Measurements from ENCODE around the gene AXDND1. TPM values are rescaled to one million over a fixed set of nuclear protein-coding genes. Genes with fewer than 3 reads are reported as not detected.
"Not testable (repeated sequence)": the region's sequence is repeated elsewhere in the genome, so short reads cannot be mapped to it uniquely, and the experiment has no call there.

Gene AXDND1
- total RNA-seq, 2 donors from 2014 or later = 3.8 to 12.5 TPM

- intact Hi-C loops (cut with DNase I, micrococcal nuclease) = no loop called here
- no peak for DNase-seq
- no peak for ATAC-seq
These were observed 79.8 kb downstream of the AXDND1 start for GRCh38 chr1:179445593-179445992.

DNA sequence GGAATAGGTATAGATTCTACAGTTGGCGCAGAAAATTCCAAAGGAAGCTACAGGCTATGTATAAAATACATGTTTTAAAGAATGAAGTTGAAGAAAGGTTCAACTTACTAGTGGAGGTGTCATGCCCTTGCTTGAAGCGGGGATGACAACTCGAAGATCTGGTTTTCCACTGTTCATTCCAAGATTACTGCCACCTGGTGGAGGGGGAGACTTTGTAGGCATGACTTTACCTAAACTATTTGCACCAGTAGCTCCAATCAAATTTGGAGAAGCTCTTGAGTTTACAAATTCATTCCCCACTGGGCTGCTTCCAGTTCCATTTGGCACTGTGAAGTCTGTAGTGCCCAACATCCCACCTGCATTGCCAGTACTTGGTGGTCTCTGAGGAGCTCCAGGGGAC, 81.7 kb downstream of the AXDND1 start:
- DNase-seq = no peak
- ATAC-seq = no peak
- intact Hi-C loops (cut with DNase I, micrococcal nuclease) = no loop called here

DNA sequence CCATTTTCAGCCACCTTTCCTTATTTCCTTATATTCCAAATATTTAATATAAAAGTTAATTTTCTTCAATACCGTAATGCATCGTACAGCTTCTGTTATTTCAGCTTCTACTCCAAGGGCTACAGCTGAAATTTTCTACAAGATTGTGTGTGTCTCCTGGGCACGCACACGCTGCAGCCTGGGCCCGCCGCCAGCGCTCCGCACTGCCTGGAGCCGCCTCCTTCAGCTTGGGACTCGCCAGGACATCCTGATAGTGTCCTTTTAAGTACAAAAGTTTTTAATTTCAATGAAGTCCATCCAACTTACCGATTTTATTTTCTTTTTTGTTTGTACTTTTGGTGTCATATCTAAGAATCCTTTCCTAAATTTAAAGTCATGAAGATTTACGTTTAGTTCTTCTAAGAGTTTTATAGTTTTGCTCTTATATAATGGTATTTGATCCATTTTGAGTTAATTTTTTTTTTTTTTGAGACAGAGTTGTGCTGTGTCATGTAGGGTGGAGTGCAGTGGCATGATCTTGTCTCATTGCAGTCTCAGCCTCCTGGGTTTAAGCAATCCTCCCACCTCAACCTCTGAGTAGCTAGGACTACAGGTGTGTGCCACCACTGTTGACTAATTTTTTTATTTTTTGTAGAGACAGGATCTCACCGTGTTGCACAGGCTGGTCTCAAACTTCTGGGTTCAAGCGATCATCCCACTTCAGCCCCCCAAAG, 82.8 kb downstream of the AXDND1 start:
- DNase-seq = no peak
- no peak for ATAC-seq
- intact Hi-C loops (cut with DNase I, micrococcal nuclease) = no loop called here

GRCh38 chr1:179459606-179460206, 93.9 kb downstream of the AXDND1 start:
- DNase-seq; intact Hi-C loops (cut with DNase I, micrococcal nuclease); ATAC-seq: not testable (repeated sequence)

GRCh38 chr1:179465661-179466060, 99.9 kb downstream of the AXDND1 start:
- intact Hi-C loops (cut with DNase I, micrococcal nuclease) = not testable (repeated sequence)

GRCh38 chr1:179474713-179475112, 108.9 kb downstream of the AXDND1 start:
- no peak for DNase-seq
- intact Hi-C loops (cut with DNase I, micrococcal nuclease) = no loop called here
- no peak for ATAC-seq

More at GRCh38 chr1:179465661-179466060, 99.9 kb downstream of the AXDND1 start:
- ATAC-seq, DNase-seq: not testable (repeated sequence)

- intact Hi-C loops (cut with DNase I, micrococcal nuclease) = no loop called here
- DNase-seq = no peak
- ATAC-seq = no peak
These were observed 110.7 kb downstream of the AXDND1 start for GRCh38 chr1:179476484-179476883.

GRCh38 chr1:179478370-179478769, 112.6 kb downstream of the AXDND1 start:
- intact Hi-C loops (cut with DNase I, micrococcal nuclease) = no loop called here

DNA sequence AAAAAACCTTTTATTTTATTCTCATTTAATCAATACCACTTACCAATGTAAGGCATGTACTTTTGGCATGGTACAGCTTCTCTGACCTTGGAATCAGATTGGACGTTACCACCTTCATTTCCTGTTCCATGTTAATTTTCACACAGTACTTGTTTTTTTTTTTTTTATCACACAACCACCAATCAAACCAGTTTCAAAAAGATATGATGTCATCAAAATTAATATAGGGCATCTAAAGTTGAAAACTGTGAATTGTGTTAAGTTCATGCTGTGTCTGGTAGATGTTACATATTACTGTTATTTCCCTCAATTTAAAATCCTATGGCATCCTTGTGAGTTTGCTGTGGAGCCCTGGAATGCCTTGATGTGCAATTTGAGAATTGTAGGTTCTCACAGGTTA, 124.8 kb downstream of the AXDND1 start:
- ATAC-seq (no peak), DNase-seq (no peak)
- intact Hi-C loops (cut with DNase I, micrococcal nuclease) = no loop called here

More at GRCh38 chr1:179478370-179478769, 112.6 kb downstream of the AXDND1 start:
- no peak for DNase-seq
- no peak for ATAC-seq

DNA sequence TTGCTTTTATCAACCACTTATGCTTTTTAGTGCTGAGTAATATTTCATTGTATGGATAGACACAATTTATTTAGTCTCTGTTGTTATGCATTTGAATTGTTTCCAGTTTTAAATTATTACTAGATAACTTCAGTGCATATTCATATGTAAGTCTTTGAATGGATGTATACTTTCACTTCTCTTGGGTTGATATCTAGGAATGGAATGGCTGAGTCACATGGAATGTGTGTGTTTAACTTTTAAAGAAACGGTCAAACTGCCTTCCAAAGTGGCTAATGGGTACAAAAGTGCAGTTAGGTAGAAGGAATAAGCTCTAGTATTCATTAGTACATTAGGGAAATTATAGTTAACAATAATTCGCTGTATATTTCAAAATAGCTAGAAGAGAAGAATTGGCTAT, 127.6 kb downstream of the AXDND1 start:
- intact Hi-C loops (cut with DNase I, micrococcal nuclease) = no loop called here
- no peak for DNase-seq
- ATAC-seq = no peak

- DNase-seq = no peak
- ATAC-seq = no peak
- intact Hi-C loops (cut with DNase I, micrococcal nuclease) = no loop called here
These were observed 140.4 kb downstream of the AXDND1 start for GRCh38 chr1:179506199-179506598.

DNA sequence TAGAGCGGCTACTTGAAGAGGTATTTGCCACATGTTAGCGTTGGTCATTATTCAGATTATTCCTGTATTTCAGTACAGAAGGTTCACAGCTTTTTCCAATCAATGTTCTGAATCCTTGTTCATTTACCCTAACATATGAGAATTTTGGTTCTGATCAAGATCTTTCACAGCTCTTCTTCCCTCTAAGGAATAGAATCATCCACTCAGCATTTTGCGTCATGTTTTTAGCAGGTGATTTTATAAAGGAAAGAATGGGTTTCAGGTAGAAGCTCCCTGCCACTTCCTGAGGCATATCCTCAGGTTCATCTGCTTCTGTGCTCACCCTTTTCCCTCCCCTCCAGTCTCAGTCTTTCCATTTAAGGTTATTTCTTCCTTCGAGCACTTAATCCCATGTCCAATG, 143.6 kb downstream of the AXDND1 start:
- ATAC-seq (no peak), DNase-seq (no peak)
- intact Hi-C loops (cut with DNase I, micrococcal nuclease) = no loop called here

GRCh38 chr1:179510038-179510437, 144.3 kb downstream of the AXDND1 start:
- ATAC-seq = no peak
- no peak for DNase-seq
- intact Hi-C loops (cut with DNase I, micrococcal nuclease) = no loop called here

GRCh38 chr1:179516976-179517705, 151.4 kb downstream of the AXDND1 start:
- DNase-seq = peak; percentile 37 to 53
- intact Hi-C loops (cut with DNase I, micrococcal nuclease) = no loop called here
- ATAC-seq = peak; percentile 99

GRCh38 chr1:179518544-179518943, 152.8 kb downstream of the AXDND1 start:
- intact Hi-C loops (cut with DNase I, micrococcal nuclease); DNase-seq; ATAC-seq: not testable (repeated sequence)

- intact Hi-C loops (cut with DNase I, micrococcal nuclease) = no loop called here
- DNase-seq (no peak), ATAC-seq (no peak)
These were observed 163.9 kb downstream of the AXDND1 start for GRCh38 chr1:179529482-179530195.

DNA sequence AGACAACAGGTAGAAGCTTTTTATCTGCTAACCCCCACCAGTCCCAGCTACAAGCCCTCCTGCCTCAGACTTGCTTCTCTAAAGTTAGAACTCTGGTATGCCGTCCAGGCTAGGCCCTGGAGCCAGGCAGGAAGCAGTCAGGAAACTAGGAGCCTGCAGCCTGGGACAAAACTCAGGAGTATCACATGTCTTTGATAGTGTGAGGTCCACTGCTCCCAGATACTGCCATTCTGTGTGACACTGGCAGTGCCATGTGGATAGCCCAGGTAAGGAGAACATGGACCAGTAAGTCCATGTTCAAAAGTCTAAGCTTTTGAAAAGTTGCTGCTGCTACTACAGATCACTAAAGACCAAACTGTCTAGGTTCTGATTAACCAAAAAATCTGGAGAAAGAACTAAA, 164.6 kb downstream of the AXDND1 start:
- DNase-seq (no peak), ATAC-seq (no peak)
- intact Hi-C loops (cut with DNase I, micrococcal nuclease) = no loop called here

GRCh38 chr1:179541774-179542173, 176.0 kb downstream of the AXDND1 start:
- intact Hi-C loops (cut with DNase I, micrococcal nuclease) = no loop called here
- DNase-seq = no peak

GRCh38 chr1:179545321-179545720, 179.6 kb downstream of the AXDND1 start:
- intact Hi-C loops (cut with DNase I, micrococcal nuclease) = no loop called here
- ATAC-seq (no peak), DNase-seq (no peak)

More at GRCh38 chr1:179541774-179542173, 176.0 kb downstream of the AXDND1 start:
- no peak for ATAC-seq

Measured in left colon (tissue), 2 donors.